Endothelial cell of umbilical vein (primary cell): ENCODE data around the gene NBL1. TPM values are rescaled to one million over a fixed set of nuclear protein-coding genes. Genes with fewer than 3 reads are reported as not detected.

ENCODE experiments used
- BruUV-seq: library from RNA; stranded (reverse); fragments of 400-500 nt; replicated peaks from 2 replicates; lab custom pipeline; 2021; lab: Mats Ljungman, UMichigan
- CTCF ChIA-PET: fragments of 300-600, 350-600 bp; sonication (Branson Sonifier 250); formaldehyde crosslinking; loops from one replicate; lab custom pipeline; 2021; ENCODE audit warnings: antibody characterized with exemption, inconsistent platforms; lab: Charles Lee
- POLR2A ChIA-PET: fragments of 300-600, 350-600 bp; sonication (Branson Sonifier 250); formaldehyde crosslinking; loops from one replicate; lab custom pipeline; 2021; ENCODE audit warnings: antibody characterized with exemption, inconsistent platforms; lab: Charles Lee
- DNase-seq: peaks from one replicate; pipeline ENCODE4 v3.0.0-alpha.2; 2011; ENCODE audit warnings: low read depth, low spot score
- FAIRE-seq: peaks from 2 replicates; lab custom pipeline; 2011; peaks lifted over from hg19 to GRCh38; lab: Jason Lieb, UNC
- H2AFZ ChIP-seq: 2 replicates; pipeline ENCODE4 v1.6.0; 2012; ENCODE audit warnings: low read depth, low read length, control low read depth, inconsistent platforms
- H3K27ac ChIP-seq: 2 replicates; pipeline ENCODE4 v1.5.1; 2011; ENCODE audit warnings: low read depth, mild to moderate bottlenecking, control low read depth, low read length, moderate library complexity; ENCODE audit not compliant: insufficient read depth
- H3K27me3 ChIP-seq, 2 experiments: 2 replicates each; pipeline versions ENCODE4 v1.6.0 to v1.6.1; 2011; ENCODE audit warnings: low read length in 2 of 2, mixed read lengths in 1 of 2; ENCODE audit not compliant: control insufficient read depth in 2 of 2, insufficient read depth in 2 of 2
- H3K36me3 ChIP-seq, 2 experiments: 2 replicates in 1 of 2; 3 replicates in 1 of 2; pipeline ENCODE4 v1.5.1; 2011; ENCODE audit warnings: low read length in 2 of 2, mild to moderate bottlenecking in 1 of 2, moderate library complexity in 1 of 2; ENCODE audit not compliant: control insufficient read depth in 2 of 2, insufficient read depth in 2 of 2; ENCODE audit errors: extremely low read depth in 1 of 2
- H3K4me1 ChIP-seq: 3 replicates; pipeline ENCODE4 v1.5.1; 2011; ENCODE audit warnings: mild to moderate bottlenecking, low read length; ENCODE audit not compliant: control insufficient read depth, insufficient read depth; ENCODE audit errors: extremely low read depth
- H3K4me2 ChIP-seq: 2 replicates; pipeline ENCODE4 v1.6.1; 2011; ENCODE audit warnings: low read length, control low read depth, mixed read lengths; ENCODE audit not compliant: insufficient read depth
- H3K4me3 ChIP-seq, 3 experiments: fragments of 200-600 bp in 1 of 3; sonication (generic), shearing (Covaris generic) in 1 of 3; replicated peaks in 1 of 3; 2 replicates each; pipeline ENCODE4 v1.5.1; 2011 to 2016; ENCODE audit warnings: control low read depth in 3 of 3, low read length in 3 of 3, mild to moderate bottlenecking in 2 of 3, inconsistent platforms in 1 of 3, low read depth in 1 of 3, moderate library complexity in 1 of 3; ENCODE audit not compliant: insufficient read depth in 1 of 3
- H3K79me2 ChIP-seq: 2 replicates; pipeline ENCODE4 v1.6.0; 2012; ENCODE audit warnings: low read length, inconsistent platforms; ENCODE audit not compliant: control insufficient read depth, insufficient read depth
- H3K9ac ChIP-seq: replicated peaks from 2 replicates; pipeline ENCODE3; 2011; ENCODE audit warnings: low read length, control low read depth; ENCODE audit not compliant: insufficient read depth; ENCODE audit errors: extremely low read depth
- H3K9me1 ChIP-seq: replicated peaks from 3 replicates; pipeline ENCODE4 v1.6.0; 2011; ENCODE audit warnings: mild to moderate bottlenecking, low read length; ENCODE audit not compliant: control insufficient read depth, insufficient read depth; ENCODE audit errors: extremely low read depth
- H3K9me3 ChIP-seq: replicated peaks from 2 replicates; pipeline ENCODE4 v1.5.1; 2012; ENCODE audit warnings: low read length, inconsistent platforms; ENCODE audit not compliant: control insufficient read depth, insufficient read depth
- H4K20me1 ChIP-seq: replicated peaks from 2 replicates; pipeline ENCODE3; 2011; ENCODE audit warnings: mild to moderate bottlenecking, low read length; ENCODE audit not compliant: control insufficient read depth, insufficient read depth; ENCODE audit errors: extremely low read depth
- CTCF ChIP-seq, 2 donors: IDR thresholded peaks; 1 replicate in 1 of 2; 2 replicates in 1 of 2; pipeline ENCODE4 v1.5.1; 2011; ENCODE audit warnings: low read length in 2 of 2, mild to moderate bottlenecking in 2 of 2, moderate library complexity in 2 of 2, control low read depth in 1 of 2, inconsistent platforms in 1 of 2, low read depth in 1 of 2; ENCODE audit not compliant: insufficient read depth in 1 of 2; ENCODE audit errors: extremely low read depth in 1 of 2
- EZH2 ChIP-seq: IDR thresholded peaks from 2 replicates; pipeline ENCODE4 v1.6.1; 2012; ENCODE audit warnings: borderline replicate concordance, low read depth, mild to moderate bottlenecking, moderate library complexity, low read length, inconsistent platforms; ENCODE audit not compliant: severe bottlenecking
- FOS ChIP-seq: IDR thresholded peaks from 2 replicates; pipeline ENCODE4 v1.6.1; 2011; ENCODE audit warnings: mild to moderate bottlenecking, low read length, moderate library complexity, borderline replicate concordance; ENCODE audit not compliant: insufficient read depth
- GATA2 ChIP-seq: IDR thresholded peaks from 2 replicates; pipeline ENCODE4 v1.7.0; 2011; ENCODE audit warnings: low read depth, mild to moderate bottlenecking, moderate library complexity, mixed read lengths, low read length; ENCODE audit not compliant: insufficient read length, insufficient read depth
- JUN ChIP-seq: IDR thresholded peaks from 2 replicates; pipeline ENCODE4 v1.6.1; 2011; ENCODE audit warnings: borderline replicate concordance, low read depth; ENCODE audit not compliant: insufficient read length, insufficient read depth
- MAX ChIP-seq: IDR thresholded peaks from 2 replicates; pipeline ENCODE4 v1.6.1; 2011; ENCODE audit not compliant: insufficient read depth, insufficient read length
- MYC ChIP-seq: IDR thresholded peaks from one replicate; pipeline ENCODE4 v1.6.1; 2011; ENCODE audit warnings: mild to moderate bottlenecking, low read depth, low read length
- POLR2A ChIP-seq: IDR thresholded peaks from 2 replicates; pipeline ENCODE4 v1.6.1; 2012; ENCODE audit warnings: low read depth, mild to moderate bottlenecking, control low read depth, low read length
- POLR2AphosphoS5 ChIP-seq: IDR thresholded peaks from 2 replicates; pipeline ENCODE4 v1.6.1; 2012; ENCODE audit warnings: low read depth, mild to moderate bottlenecking, control low read depth, low read length, moderate library complexity; ENCODE audit not compliant: insufficient read depth
- dilution Hi-C: fragments of 300-500 bp; cut with MboI; formaldehyde crosslinking; loops from one replicate; pipeline ENCODE4 v1.15.0; 2019; ENCODE audit warnings: low sequenced_read_pairs; ENCODE audit not compliant: extremely low pct_ligation_motif_present
- intact Hi-C: fragments of 100-400 bp; cut with micrococcal nuclease; formaldehyde crosslinking; loops from one replicate; pipeline ENCODE4 v1.10.0; 2022
- polyA plus RNA-seq, 4 experiments: library from polyadenylated mRNA; depleted of rRNA in 3 of 4; stranded (reverse) in 3 of 4; unstranded in 1 of 4; fragments of >200 nt; gene quantifications; 2 replicates each; pipeline versions ENCODE4 v1.2.1 to v1.2.3, GENCODE V29; 2011 to 2012; ENCODE audit warnings: missing spikeins in 1 of 4
- total RNA-seq: library from RNA; stranded (reverse); gene quantifications from 2 replicates; pipeline ENCODE4 v1.2.3, GENCODE V29; 2021

Gene NBL1
- total and polyA plus RNA-seq, 2 donors (not counting 3 experiments of a cell fraction or from before 2014, with no cell fraction given), result 36.2 to 40.5 TPM

GRCh38 chr1:19661721-19662228 lies 17.7 kb downstream of the NBL1 start:
- DNase-seq (peak; percentile 57), FAIRE-seq (peak; percentile 75)
- TF ChIP-seq CTCF (IDR thresholded peaks at IDR 0.05; ENCODE audit: extremely low read depth in 1 of 2, insufficient read depth in 1 of 2, low read depth in 1 of 2, low read length in 2 of 2), result peak; percentile 36 to 56
- TF ChIP-seq GATA2, result no peak
- no peaks in the 10 kb centered on the region for H4K20me1 ChIP-seq
- CTCF ChIA-PET, result interaction anchor here (0.6 to 6.3 kb wide), 30 partner anchors 8 to 755 kb away, joined by 3 to 200 read pairs (median 5); no protein-coding TSS in a partner anchor
- no peaks in the 10 kb centered on the region for H3K9me1 ChIP-seq
- H2AFZ ChIP-seq, result no peak overlapping the region
- intact Hi-C loops (loop anchor here (1.0 to 5.0 kb wide), 3 partner anchors 43 to 221 kb away; partner anchors contain the start of gene OTUD3), dilution Hi-C loops (no loop called here)
- peaks cover 26 to 38% of the 10 kb centered on the region in 2 experiments for H3K27me3 ChIP-seq
- POLR2A ChIA-PET, result interaction anchor here (0.6 kb wide), 1 partner anchor 106 kb away, joined by 6 read pairs; no protein-coding TSS in a partner anchor
- BruUV-seq, result no TSS peak
- H3K27ac ChIP-seq, result no peak overlapping the region
- no peak overlapping the region for H3K4me3 ChIP-seq
- H3K9ac ChIP-seq, result no peak overlapping the region
- H3K4me1 ChIP-seq, result peaks cover 3% of the 10 kb centered on the region
- no peaks in the 10 kb centered on the region for H3K36me3 ChIP-seq
- no peaks in the 10 kb centered on the region for H3K9me3 ChIP-seq
- no peak overlapping the region for H3K4me2 ChIP-seq
- no peaks in the 10 kb centered on the region for H3K79me2 ChIP-seq

GRCh38 chr1:19662313-19662712 lies 18.2 kb downstream of the NBL1 start:
- FAIRE-seq, result no peak

More at GRCh38 chr1:19662313-19662712, 18.2 kb downstream of the NBL1 start:
- ChIA-PET CTCF (interaction anchor here (0.6 to 6.3 kb wide), 24 partner anchors 9 to 755 kb away, joined by 3 to 200 read pairs (median 5); no protein-coding TSS in a partner anchor), POLR2A (interaction anchor here (0.6 kb wide), 2 partner anchors 107 to 331 kb away, joined by 5 to 6 read pairs; no protein-coding TSS in a partner anchor)
- no TSS peak for BruUV-seq
- intact Hi-C loops, result loop anchor here (5.0 kb wide), 1 partner anchor 220 kb away; the partner anchor contains the start of gene OTUD3
- peaks cover 3% of the 10 kb centered on the region for H3K4me1 ChIP-seq
- no peak overlapping the region for H3K27ac ChIP-seq
- H3K36me3 ChIP-seq, result no peaks in the 10 kb centered on the region
- H3K27me3 ChIP-seq, result peaks cover 28 to 41% of the 10 kb centered on the region in 2 experiments
- no peaks in the 10 kb centered on the region for H3K9me1 ChIP-seq
- H3K79me2 ChIP-seq, result no peaks in the 10 kb centered on the region
- H3K9ac ChIP-seq, result no peak overlapping the region
- H3K9me3 ChIP-seq, result no peaks in the 10 kb centered on the region
- dilution Hi-C loops, result no loop called here
- no peak overlapping the region for H2AFZ ChIP-seq
- no peak overlapping the region for H3K4me3 ChIP-seq
- no peak overlapping the region for H3K4me2 ChIP-seq
- H4K20me1 ChIP-seq, result no peaks in the 10 kb centered on the region
- DNase-seq, result no peak
- no peak for TF ChIP-seq MAX
- TF ChIP-seq JUN, result no peak
- no peak for TF ChIP-seq EZH2
- TF ChIP-seq GATA2, result no peak
- no peak for TF ChIP-seq CTCF (IDR thresholded peaks at IDR 0.05; ENCODE audit: extremely low read depth in 1 of 2, insufficient read depth in 1 of 2, low read depth in 1 of 2, low read length in 2 of 2)
- no peak for TF ChIP-seq FOS
- TF ChIP-seq POLR2AphosphoS5, result no peak
- no peak for TF ChIP-seq POLR2A
- TF ChIP-seq MYC, result no peak
